ENCODE results near the gene CTIF.

The CTIF gene

GRCh38 chr18:48783616-48784520 is 245.0 kb downstream of the CTIF start:
- Mint-ChIP-seq H3K4me3 (peak overlapping the region; percentile 22), H3K27me3 (ENCODE audit: low read depth, poor library complexity) (peaks cover 14% of the 10 kb centered on the region), H3K36me3 (ENCODE audit: low read depth) (peaks cover 5% of the 10 kb centered on the region), H3K27ac (peak overlapping the region; percentile 46), H3K4me1 (peaks cover 90% of the 10 kb centered on the region), H3K9me3 (no peaks in the 10 kb centered on the region)
- TF ChIP-seq CTCF (IDR thresholded peaks at IDR 0.05), result no peak
- no peak for DNase-seq

GRCh38 chr18:48784656-48785055 is 245.8 kb downstream of the CTIF start:
- no peak for DNase-seq
- Mint-ChIP-seq H3K9me3 (no peaks in the 10 kb centered on the region), H3K36me3 (ENCODE audit: low read depth) (peaks cover 12% of the 10 kb centered on the region), H3K4me3 (no peak overlapping the region), H3K27ac (no peak overlapping the region), H3K4me1 (peaks cover 82% of the 10 kb centered on the region), H3K27me3 (ENCODE audit: low read depth, poor library complexity) (peaks cover 14% of the 10 kb centered on the region)
- TF ChIP-seq CTCF (IDR thresholded peaks at IDR 0.05), result no peak

- no peak for TF ChIP-seq CTCF (IDR thresholded peaks at IDR 0.05)
Measured at GRCh38 chr18:48785091-48785614, 246.3 kb downstream of the CTIF start.

GRCh38 chr18:48785736-48786454 is 247.1 kb downstream of the CTIF start:
- Mint-ChIP-seq H3K36me3 (ENCODE audit: low read depth) (peaks cover 18% of the 10 kb centered on the region), H3K9me3 (no peaks in the 10 kb centered on the region), H3K4me3 (no peak overlapping the region), H3K4me1 (peaks cover 71% of the 10 kb centered on the region), H3K27me3 (ENCODE audit: low read depth, poor library complexity) (peaks cover 14% of the 10 kb centered on the region), H3K27ac (no peak overlapping the region)
- no peak for TF ChIP-seq CTCF (IDR thresholded peaks at IDR 0.05)
- DNase-seq, result no peak

More at GRCh38 chr18:48785091-48785614, 246.3 kb downstream of the CTIF start:
- DNase-seq, result no peak
- Mint-ChIP-seq H3K4me1 (peaks cover 77% of the 10 kb centered on the region), H3K27ac (no peak overlapping the region), H3K27me3 (ENCODE audit: low read depth, poor library complexity) (peaks cover 14% of the 10 kb centered on the region), H3K4me3 (no peak overlapping the region), H3K9me3 (no peaks in the 10 kb centered on the region), H3K36me3 (ENCODE audit: low read depth) (peaks cover 17% of the 10 kb centered on the region)

GRCh38 chr18:48786455-48787202 is 247.8 kb downstream of the CTIF start:
- Mint-ChIP-seq H3K4me3 (no peak overlapping the region), H3K27me3 (ENCODE audit: low read depth, poor library complexity) (peaks cover 15% of the 10 kb centered on the region), H3K27ac (no peak overlapping the region), H3K4me1 (peaks cover 71% of the 10 kb centered on the region), H3K36me3 (ENCODE audit: low read depth) (peaks cover 20% of the 10 kb centered on the region), H3K9me3 (no peaks in the 10 kb centered on the region)
- no peak for TF ChIP-seq CTCF (IDR thresholded peaks at IDR 0.05)
- DNase-seq, result no peak
